H1 (cell line): ENCODE data around the gene ADCY1. TPM values are rescaled to one million over a fixed set of nuclear protein-coding genes. Genes with fewer than 3 reads are reported as not detected.

ENCODE experiments used
- KDM4A ChIP-seq: IDR thresholded peaks from one replicate; pipeline ENCODE4 v1.7.1; 2012; ENCODE audit warnings: low read depth, mild to moderate bottlenecking, moderate library complexity, low read length, inconsistent platforms; ENCODE audit not compliant: severe bottlenecking
- POLR2AphosphoS5 ChIP-seq: IDR thresholded peaks from 2 replicates; pipeline ENCODE4 v1.6.1; 2011; ENCODE audit warnings: low read depth, low read length
- SP2 ChIP-seq: IDR thresholded peaks from 2 replicates; pipeline ENCODE4 v1.6.1; 2012; ENCODE audit warnings: mild to moderate bottlenecking, low read length, inconsistent platforms
- polyA plus RNA-seq, 7 experiments: library from polyadenylated mRNA; depleted of rRNA in 3 of 7; stranded (reverse) in 5 of 7; unstranded in 2 of 7; fragments of >200 nt in 5 of 7; fragments of 200-250 nt in 2 of 7; gene quantifications; 1 replicate in 5 of 7; 2 replicates in 1 of 7; 4 replicates in 1 of 7; pipeline versions ENCODE4 v1.2.1 to v1.2.3, GENCODE V29; 2011 to 2013; ENCODE audit warnings: missing spikeins in 2 of 7, mixed read lengths in 2 of 7
- total RNA-seq: library from RNA; stranded (reverse); fragmentation: NEBNext Ultra II Directional; extraction: Animal tissue kit (Norgen Biotek cat#: 25700); gene quantifications from 2 replicates; pipeline ENCODE4 v1.2.1, GENCODE V29; 2021

Gene ADCY1
- total and polyA plus RNA-seq, 2 of the 8 experiments (the other 6 are each of a cell fraction or from before 2014, with no cell fraction given): 7.9 to 26.9 TPM

GRCh38 chr7:45610660-45611299, 36.6 kb downstream of the ADCY1 start (continued):
- TF ChIP-seq POLR2AphosphoS5 (no peak), SP2 (no peak), KDM4A (no peak)
- TF ChIP-seq, all 59 proteins: peak for 0
